Neural progenitor cell (in vitro differentiated cells): ENCODE results near the gene PCDHB1. TPM values are rescaled to one million over a fixed set of nuclear protein-coding genes. Genes with fewer than 3 reads are reported as not detected.

Experiments
- DNase-seq: peaks from one replicate; pipeline ENCODE4 v3.0.0-alpha.2; 2016; ENCODE audit warnings: low spot score
- H2AFZ ChIP-seq: fragments of 200-600 bp; sonication (generic); replicated peaks from 2 replicates; pipeline ENCODE4 v1.6.1; 2016; ENCODE audit warnings: antibody characterized with exemption
- H3F3A ChIP-seq: fragments of 200-600 bp; sonication (generic); 2 replicates; pipeline ENCODE4 v1.6.1; 2016; ENCODE audit warnings: antibody characterized with exemption, low read depth
- H3K27ac ChIP-seq: fragments of 200-600 bp; sonication (generic); 2 replicates; pipeline ENCODE4 v1.5.1; 2016; ENCODE audit warnings: mild to moderate bottlenecking
- H3K27me3 ChIP-seq: fragments of 200-600 bp; sonication (generic); 2 replicates; pipeline ENCODE4 v1.6.1; 2016; ENCODE audit warnings: mild to moderate bottlenecking, moderate library complexity
- H3K36me3 ChIP-seq: fragments of 200-600 bp; sonication (generic); 2 replicates; pipeline ENCODE4 v1.5.1; 2016
- H3K4me1 ChIP-seq: fragments of 200-600 bp; sonication (generic); 2 replicates; pipeline ENCODE4 v1.6.1; 2016; ENCODE audit warnings: mixed run types
- H3K4me2 ChIP-seq: fragments of 200-600 bp; sonication (generic); 2 replicates; pipeline ENCODE4 v1.6.1; 2016
- H3K4me3 ChIP-seq: fragments of 200-600 bp; sonication (generic); 2 replicates; pipeline ENCODE4 v1.5.1; 2016
- H3K79me2 ChIP-seq: fragments of 200-600 bp; sonication (generic); 2 replicates; pipeline ENCODE4 v1.6.1; 2016; ENCODE audit warnings: low read depth
- H3K9ac ChIP-seq: fragments of 200-600 bp; sonication (generic); 2 replicates; pipeline ENCODE4 v1.6.1; 2016
- H3K9me3 ChIP-seq: fragments of 200-600 bp; sonication (generic); 2 replicates; pipeline ENCODE4 v1.5.1; 2016; ENCODE audit warnings: low read depth
- H4K20me1 ChIP-seq: fragments of 200-600 bp; sonication (generic); 2 replicates; pipeline ENCODE4 v1.6.1; 2016; ENCODE audit warnings: low read depth
- H3K27ac Mint-ChIP-seq: 3 replicates; pipeline ENCODE4 v1.8.0; 2021; ENCODE audit warnings: mixed read lengths
- H3K27me3 Mint-ChIP-seq: 2 replicates; pipeline ENCODE4 v1.8.0; 2022; ENCODE audit warnings: low read depth, mild to moderate bottlenecking, inconsistent platforms, moderate library complexity, mixed read lengths; ENCODE audit not compliant: insufficient read depth
- H3K36me3 Mint-ChIP-seq: 3 replicates; pipeline ENCODE4 v1.8.0; 2021; ENCODE audit warnings: mixed read lengths
- H3K4me1 Mint-ChIP-seq: 3 replicates; pipeline ENCODE4 v1.8.0; 2021; ENCODE audit warnings: mixed read lengths
- H3K4me3 Mint-ChIP-seq: 3 replicates; pipeline ENCODE4 v1.8.0; 2021; ENCODE audit warnings: mild to moderate bottlenecking, moderate library complexity, mixed read lengths
- H3K9me3 Mint-ChIP-seq: 3 replicates; pipeline ENCODE4 v1.8.0; 2020; ENCODE audit warnings: mixed read lengths
- CTCF ChIP-seq: fragments of 200-600 bp; sonication (generic); IDR thresholded peaks from 2 replicates; pipeline ENCODE4 v1.5.1; 2017; ENCODE audit warnings: antibody characterized with exemption, mild to moderate bottlenecking
- EZH2 ChIP-seq: fragments of 200-600 bp; sonication (generic); IDR thresholded peaks from 2 replicates; pipeline ENCODE4 v1.6.1; 2017; ENCODE audit warnings: antibody characterized with exemption, mild to moderate bottlenecking, moderate library complexity
- EZH2phosphoT487 ChIP-seq: fragments of 200-600 bp; sonication (generic); IDR thresholded peaks from 2 replicates; pipeline ENCODE4 v1.6.1; 2017; ENCODE audit warnings: antibody characterized with exemption
- total RNA-seq: library from RNA; depleted of rRNA; stranded (reverse); fragments of >200 nt; gene quantifications from 2 replicates; pipeline ENCODE4 v1.2.3, GENCODE V29; 2015; ENCODE audit warnings: low replicate concordance

Gene PCDHB1
- total RNA-seq = 0.03 and 0.07 TPM in 2 replicates

GRCh38 chr5:141050622-141051520 is at the start of gene PCDHB1:
Gene PCDHB1 (plus strand): TSS chr5:141051374. CDS start chr5:141051471, 97 bp downstream.
- no peaks in the 10 kb centered on the region for H3K36me3 Mint-ChIP-seq
- peak within 1 kb of the TSS; percentile 96 for H2AFZ ChIP-seq
- no peak within 1 kb of the TSS for H3K9ac ChIP-seq

GRCh38 chr5:141001446-141001843 is 49.7 kb upstream of the PCDHB1 start:
- H3K79me2 ChIP-seq = no peaks in the 10 kb centered on the region
- TF ChIP-seq EZH2 (no peak), EZH2phosphoT487 (no peak), CTCF (no peak)
- peaks cover 7% of the 10 kb centered on the region for H3K27me3 ChIP-seq
- Mint-ChIP-seq H3K27ac (peak overlapping the region; percentile 64), H3K9me3 (no peaks in the 10 kb centered on the region), H3K4me1 (peaks cover 54% of the 10 kb centered on the region), H3K36me3 (peaks cover 4% of the 10 kb centered on the region), H3K27me3 (peaks cover 2% of the 10 kb centered on the region), H3K4me3 (peak overlapping the region; percentile 85)
- DNase-seq = peak; percentile 34
- H3K27ac ChIP-seq = peak overlapping the region; percentile 48
- peak overlapping the region; percentile 84 for H3K4me2 ChIP-seq
- peak overlapping the region; percentile 53 for H3K4me3 ChIP-seq
- no peak overlapping the region for H3K9ac ChIP-seq
- H3K36me3 ChIP-seq = no peaks in the 10 kb centered on the region
- peak overlapping the region; percentile 37 for H2AFZ ChIP-seq
- H3F3A ChIP-seq = peaks cover 53% of the 10 kb centered on the region
- H3K4me1 ChIP-seq = peaks cover 62% of the 10 kb centered on the region
- no peaks in the 10 kb centered on the region for H3K9me3 ChIP-seq
- H4K20me1 ChIP-seq = peaks cover 41% of the 10 kb centered on the region

More at GRCh38 chr5:141050622-141051520, at the start of gene PCDHB1:
- peaks cover 8% of the 10 kb centered on the region for H3K27me3 Mint-ChIP-seq
- TF ChIP-seq EZH2phosphoT487 (no peak), EZH2 (no peak), CTCF (no peak)
- Histone ChIP-seq H3K4me2 (peak within 1 kb of the TSS; percentile 79), H3K27ac (no peak within 1 kb of the TSS), H3K4me1 (no peaks in the 10 kb centered on the region), H3K9me3 (no peaks in the 10 kb centered on the region), H3K4me3 (peak within 1 kb of the TSS; percentile 51), H3F3A (no peaks in the 10 kb centered on the region), H3K27me3 (peaks cover 85% of the 10 kb centered on the region), H4K20me1 (no peaks in the 10 kb centered on the region), H3K79me2 (no peaks in the 10 kb centered on the region), H3K36me3 (no peaks in the 10 kb centered on the region)
- H3K27ac Mint-ChIP-seq = no peak within 1 kb of the TSS
- peaks cover 4% of the 10 kb centered on the region for H3K4me1 Mint-ChIP-seq
- DNase-seq = peak; percentile 47
- H3K4me3 Mint-ChIP-seq = peak within 1 kb of the TSS; percentile 86
- H3K9me3 Mint-ChIP-seq = no peaks in the 10 kb centered on the region

- H3K4me3 ChIP-seq = peak overlapping the region; percentile 53
- TF ChIP-seq EZH2phosphoT487 (no peak), EZH2 (no peak), CTCF (no peak)
- H3K27ac ChIP-seq = peak overlapping the region; percentile 48
- Mint-ChIP-seq H3K36me3 (peaks cover 5% of the 10 kb centered on the region), H3K9me3 (no peaks in the 10 kb centered on the region), H3K27me3 (peaks cover 2% of the 10 kb centered on the region), H3K27ac (peak overlapping the region; percentile 64), H3K4me1 (peaks cover 54% of the 10 kb centered on the region), H3K4me3 (peak overlapping the region; percentile 85)
- peaks cover 41% of the 10 kb centered on the region for H4K20me1 ChIP-seq
- H3K79me2 ChIP-seq = no peaks in the 10 kb centered on the region
- DNase-seq = peak; percentile 84
- peaks cover 7% of the 10 kb centered on the region for H3K27me3 ChIP-seq
- peaks cover 62% of the 10 kb centered on the region for H3K4me1 ChIP-seq
- H3K9ac ChIP-seq = no peak overlapping the region
- H3F3A ChIP-seq = peaks cover 53% of the 10 kb centered on the region
- H3K4me2 ChIP-seq = peak overlapping the region; percentile 84
- H3K9me3 ChIP-seq = no peaks in the 10 kb centered on the region
- no peaks in the 10 kb centered on the region for H3K36me3 ChIP-seq
- H2AFZ ChIP-seq = peak overlapping the region; percentile 37
Measured at GRCh38 chr5:141001844-141002604, 49.1 kb upstream of the PCDHB1 start.
